Mesothelial cell of epicardium (in vitro differentiated cells): Measurements from ENCODE around the gene OR2D2. TPM values are rescaled to one million over a fixed set of nuclear protein-coding genes. Genes with fewer than 3 reads are reported as not detected.

Source experiments
- DNase-seq, 2 experiments: peaks; one replicate each; pipeline ENCODE4 v3.0.0; 2021; ENCODE audit warnings: low spot score in 2 of 2; ENCODE audit not compliant: unreplicated experiment in 2 of 2
- H3K27ac Mint-ChIP-seq: 2 replicates; pipeline ENCODE4 v1.8.0; 2021; ENCODE audit warnings: mixed read lengths
- H3K27me3 Mint-ChIP-seq: 2 replicates; pipeline ENCODE4 v1.8.0; 2021; ENCODE audit warnings: low read depth, mixed read lengths
- H3K36me3 Mint-ChIP-seq: 2 replicates; pipeline ENCODE4 v1.8.0; 2021; ENCODE audit warnings: mixed read lengths
- H3K4me1 Mint-ChIP-seq: 2 replicates; pipeline ENCODE4 v1.8.0; 2021; ENCODE audit warnings: mixed read lengths
- H3K4me3 Mint-ChIP-seq: 2 replicates; pipeline ENCODE4 v1.8.0; 2021; ENCODE audit warnings: mild to moderate bottlenecking, moderate library complexity, mixed read lengths
- H3K9me3 Mint-ChIP-seq: 2 replicates; pipeline ENCODE4 v1.8.0; 2021; ENCODE audit warnings: mixed read lengths
- CTCF ChIP-seq: fragments of 200-600 bp; sonication (generic); IDR thresholded peaks from one replicate; pipeline ENCODE4 v1.5.0; 2021; ENCODE audit warnings: antibody characterized with exemption; ENCODE audit not compliant: unreplicated experiment
- total RNA-seq: library from RNA; stranded (reverse); gene quantifications from 3 replicates; pipeline ENCODE4 v1.2.1, GENCODE V29; 2021

Gene OR2D2
- total RNA-seq, 1 donor from 2014 or later, result 0.85 TPM

GRCh38 chr11:6926208-6927029 lies 34.1 kb upstream of the OR2D2 start, which contains the start of gene ZNF215:
Gene ZNF215 (plus strand): TSS chr11:6926426. CDS start chr11:6932273, 5,847 bp downstream.
- H3K4me3 Mint-ChIP-seq, result peak within 1 kb of the TSS; percentile 90
- no peak for TF ChIP-seq CTCF
- DNase-seq, result peak; percentile 47 to 72
- H3K4me1 Mint-ChIP-seq, result peaks cover 12% of the 10 kb centered on the region
- H3K27me3 Mint-ChIP-seq, result no peaks in the 10 kb centered on the region
- no peaks in the 10 kb centered on the region for H3K36me3 Mint-ChIP-seq
- peak within 1 kb of the TSS; percentile 75 for H3K27ac Mint-ChIP-seq
- no peaks in the 10 kb centered on the region for H3K9me3 Mint-ChIP-seq

GRCh38 chr11:6925636-6926207 lies 33.4 kb upstream of the OR2D2 start:
- Mint-ChIP-seq H3K36me3 (no peaks in the 10 kb centered on the region), H3K27me3 (no peaks in the 10 kb centered on the region)

GRCh38 chr11:6925007-6925577 lies 32.8 kb upstream of the OR2D2 start:
- no peak for DNase-seq
- Mint-ChIP-seq H3K4me3 (no peak overlapping the region), H3K27ac (no peak overlapping the region), H3K36me3 (no peaks in the 10 kb centered on the region), H3K9me3 (no peaks in the 10 kb centered on the region), H3K27me3 (no peaks in the 10 kb centered on the region), H3K4me1 (peaks cover 12% of the 10 kb centered on the region)
- no peak for TF ChIP-seq CTCF

More at GRCh38 chr11:6925636-6926207, 33.4 kb upstream of the OR2D2 start:
- Mint-ChIP-seq H3K27ac (peak overlapping the region; percentile 75), H3K9me3 (no peaks in the 10 kb centered on the region), H3K4me3 (peak overlapping the region; percentile 90), H3K4me1 (peaks cover 12% of the 10 kb centered on the region)
- TF ChIP-seq CTCF, result no peak
- no peak for DNase-seq

GRCh38 chr11:6920702-6921101 lies 28.4 kb upstream of the OR2D2 start, which contains the start of gene OR2D3:
Gene OR2D3 (plus strand): TSS chr11:6921002. CDS start chr11:6921002, 0 bp downstream.
- Mint-ChIP-seq H3K4me1 (no peaks in the 10 kb centered on the region), H3K4me3 (no peak within 1 kb of the TSS), H3K27me3 (no peaks in the 10 kb centered on the region), H3K36me3 (no peaks in the 10 kb centered on the region), H3K9me3 (no peaks in the 10 kb centered on the region), H3K27ac (no peak within 1 kb of the TSS)
- TF ChIP-seq CTCF, result no peak
- no peak for DNase-seq

- Mint-ChIP-seq H3K4me3 (no peak overlapping the region), H3K4me1 (no peaks in the 10 kb centered on the region)
- DNase-seq, result no peak
These were observed 27.4 kb upstream of the OR2D2 start for GRCh38 chr11:6919698-6920097.

More at GRCh38 chr11:6919698-6920097, 27.4 kb upstream of the OR2D2 start:
- H3K36me3 Mint-ChIP-seq, result no peaks in the 10 kb centered on the region
- no peaks in the 10 kb centered on the region for H3K27me3 Mint-ChIP-seq
- H3K9me3 Mint-ChIP-seq, result no peaks in the 10 kb centered on the region
- TF ChIP-seq CTCF, result no peak
- no peak overlapping the region for H3K27ac Mint-ChIP-seq
